HUES48 (cell line): ENCODE results near the gene A2ML1.
"Not testable (repeated sequence)": the region's sequence is repeated elsewhere in the genome, so short reads cannot be mapped to it uniquely, and the experiment has no call there.

Experiments used
- H3K27ac ChIP-seq: one replicate; pipeline ENCODE4 v1.7.0; 2013; ENCODE audit warnings: low read depth, low read length, inconsistent platforms
- H3K27me3 ChIP-seq: 2 replicates; pipeline ENCODE4 v1.6.1; 2013; ENCODE audit warnings: mild to moderate bottlenecking, low read length; ENCODE audit not compliant: control insufficient read depth, insufficient read depth
- H3K36me3 ChIP-seq: 2 replicates; pipeline ENCODE4 v1.6.1; 2013; ENCODE audit warnings: low read length; ENCODE audit not compliant: control insufficient read depth, insufficient read depth
- H3K4me1 ChIP-seq: 2 replicates; pipeline ENCODE4 v1.6.1; 2013; ENCODE audit warnings: mild to moderate bottlenecking, low read length; ENCODE audit not compliant: control insufficient read depth, insufficient read depth
- H3K4me3 ChIP-seq: 2 replicates; pipeline ENCODE4 v1.5.1; 2013; ENCODE audit warnings: mild to moderate bottlenecking, low read depth, low read length
- H3K9ac ChIP-seq: 2 replicates; pipeline ENCODE4 v1.6.1; 2013; ENCODE audit warnings: mild to moderate bottlenecking, low read depth, low read length, moderate library complexity
- H3K9me3 ChIP-seq: 2 replicates; pipeline ENCODE4 v1.6.1; 2013; ENCODE audit warnings: low read length; ENCODE audit not compliant: control insufficient read depth, insufficient read depth

The A2ML1 gene

GRCh38 chr12:8855891-8856290 is 33.5 kb downstream of the A2ML1 start:
- H3K36me3 ChIP-seq, result peaks cover 6% of the 10 kb centered on the region
- H3K9me3 ChIP-seq, result no peaks in the 10 kb centered on the region
- H3K27ac ChIP-seq, result no peak overlapping the region
- no peaks in the 10 kb centered on the region for H3K4me1 ChIP-seq
- no peaks in the 10 kb centered on the region for H3K27me3 ChIP-seq
- H3K9ac ChIP-seq, result no peak overlapping the region
- no peak overlapping the region for H3K4me3 ChIP-seq

- H3K9me3 ChIP-seq, H3K27me3 ChIP-seq, H3K27ac ChIP-seq, H3K36me3 ChIP-seq, H3K9ac ChIP-seq, H3K4me1 ChIP-seq, H3K4me3 ChIP-seq: not testable (repeated sequence)
Measured at GRCh38 chr12:8859448-8859847, 37.0 kb downstream of the A2ML1 start.

DNA sequence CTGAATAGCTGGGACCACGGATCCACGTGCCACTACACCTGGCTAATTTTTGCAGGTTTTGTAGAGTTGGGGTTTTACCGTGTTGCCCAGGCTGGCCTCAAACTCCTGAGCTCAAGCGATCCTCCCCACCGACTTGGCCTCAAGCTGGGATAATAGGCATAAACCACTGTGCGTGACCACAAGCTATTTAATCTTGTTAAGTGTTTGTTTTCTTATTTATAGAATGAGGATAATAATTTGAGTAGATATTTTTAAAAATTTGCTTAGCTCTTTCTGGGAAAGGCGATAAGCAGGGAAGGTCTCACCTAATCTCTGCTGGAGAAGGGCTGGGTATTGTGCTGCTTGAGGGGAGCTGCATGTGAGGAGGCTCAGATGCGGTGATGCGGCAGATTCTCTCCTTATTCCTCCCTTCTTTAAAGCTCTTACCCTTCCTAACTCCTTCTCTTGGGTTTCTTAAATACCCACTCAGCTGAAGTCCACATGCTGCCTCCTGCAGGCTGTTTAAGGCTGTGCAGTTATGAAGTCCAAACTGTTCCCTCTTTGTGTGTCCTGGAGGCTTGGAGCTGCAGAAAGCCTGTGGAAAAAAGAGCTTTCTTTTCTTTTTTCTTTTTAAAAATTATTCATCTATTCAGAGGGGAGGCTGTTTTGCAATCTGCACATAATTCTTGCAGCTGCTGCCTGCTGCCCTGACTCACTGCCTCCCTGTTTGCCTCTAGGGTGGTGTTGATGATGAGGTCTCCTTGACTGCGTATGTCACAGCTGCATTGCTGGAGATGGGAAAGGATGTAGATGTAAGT is 37.9 kb downstream of the A2ML1 start:
- no peaks in the 10 kb centered on the region for H3K4me1 ChIP-seq
- H3K27me3 ChIP-seq, result no peaks in the 10 kb centered on the region
- no peaks in the 10 kb centered on the region for H3K9me3 ChIP-seq
- no peak overlapping the region for H3K27ac ChIP-seq
- H3K9ac ChIP-seq, result no peak overlapping the region
- no peak overlapping the region for H3K4me3 ChIP-seq
- H3K36me3 ChIP-seq, result peaks cover 6% of the 10 kb centered on the region

- Histone ChIP-seq H3K9ac (no peak overlapping the region), H3K27me3 (no peaks in the 10 kb centered on the region), H3K27ac (no peak overlapping the region), H3K4me1 (no peaks in the 10 kb centered on the region), H3K9me3 (no peaks in the 10 kb centered on the region), H3K36me3 (no peaks in the 10 kb centered on the region; the same call in 1 of the 2 replicates), H3K4me3 (no peak overlapping the region)
Measured at GRCh38 chr12:8866429-8866828, 44.0 kb downstream of the A2ML1 start.

- H3K27ac ChIP-seq, result no peak overlapping the region
- no peaks in the 10 kb centered on the region; the same call in 1 of the 2 replicates for H3K36me3 ChIP-seq
- H3K4me1 ChIP-seq, result no peaks in the 10 kb centered on the region
- H3K9me3 ChIP-seq, result no peaks in the 10 kb centered on the region
- no peak overlapping the region for H3K4me3 ChIP-seq
- H3K27me3 ChIP-seq, result no peaks in the 10 kb centered on the region
- no peak overlapping the region for H3K9ac ChIP-seq
Measured at GRCh38 chr12:8867009-8867408, 44.6 kb downstream of the A2ML1 start.

- no peak overlapping the region for H3K27ac ChIP-seq
- H3K9ac ChIP-seq, result no peak overlapping the region
- H3K36me3 ChIP-seq, result no peaks in the 10 kb centered on the region; the same call in 1 of the 2 replicates
- H3K27me3 ChIP-seq, result no peaks in the 10 kb centered on the region
- no peak overlapping the region for H3K4me3 ChIP-seq
- no peaks in the 10 kb centered on the region for H3K9me3 ChIP-seq
- H3K4me1 ChIP-seq, result no peaks in the 10 kb centered on the region
Measured at GRCh38 chr12:8867786-8868185, 45.4 kb downstream of the A2ML1 start.

DNA sequence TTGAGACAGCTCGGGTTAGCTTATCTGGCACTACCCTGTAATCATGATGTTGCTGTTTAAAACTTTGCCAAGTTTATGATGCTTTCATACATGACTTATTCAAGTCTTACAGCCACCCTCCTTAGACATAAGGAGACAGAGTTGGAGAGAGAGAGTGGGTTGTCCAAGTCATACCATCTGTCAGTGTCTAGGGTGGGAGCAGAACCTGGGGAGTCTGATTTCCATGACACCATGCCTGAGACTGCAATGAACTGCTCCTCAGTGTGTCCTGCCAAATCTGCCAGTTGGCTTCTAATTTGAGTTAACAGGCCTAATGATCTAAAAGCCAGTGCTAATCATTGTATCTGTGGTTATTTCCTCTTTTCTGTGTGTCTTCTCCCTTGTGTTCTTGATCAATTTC is 48.2 kb downstream of the A2ML1 start:
- Histone ChIP-seq H3K4me1 (no peaks in the 10 kb centered on the region), H3K4me3 (no peak overlapping the region), H3K36me3 (no peaks in the 10 kb centered on the region; the same call in 1 of the 2 replicates), H3K27me3 (no peaks in the 10 kb centered on the region), H3K9me3 (no peaks in the 10 kb centered on the region), H3K9ac (no peak overlapping the region), H3K27ac (no peak overlapping the region)

- Histone ChIP-seq H3K36me3 (no peaks in the 10 kb centered on the region; the same call in 1 of the 2 replicates), H3K4me1 (no peaks in the 10 kb centered on the region), H3K27ac (no peak overlapping the region), H3K4me3 (no peak overlapping the region), H3K9ac (no peak overlapping the region), H3K9me3 (no peaks in the 10 kb centered on the region), H3K27me3 (no peaks in the 10 kb centered on the region)
Measured at GRCh38 chr12:8871068-8871467, 48.6 kb downstream of the A2ML1 start.

DNA sequence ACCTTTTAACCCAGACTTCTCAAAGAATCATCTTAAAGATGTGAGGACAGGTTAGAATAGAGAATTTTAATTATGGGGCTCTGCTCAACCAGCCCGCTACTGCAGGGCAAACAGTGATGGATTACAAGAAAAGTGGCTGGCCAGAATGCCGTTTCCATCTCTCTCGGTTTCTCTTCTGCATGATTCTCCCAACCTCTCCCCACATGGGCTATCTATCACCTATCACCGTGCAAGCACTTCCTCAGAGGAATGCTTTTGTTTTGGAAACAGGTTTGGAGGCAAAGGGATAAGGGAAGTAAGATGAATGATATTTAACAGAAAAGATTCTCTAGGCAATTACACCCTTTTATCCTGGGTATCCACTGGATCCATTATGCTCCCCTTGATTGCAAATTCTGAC is 54.5 kb downstream of the A2ML1 start:
- no peak overlapping the region for H3K4me3 ChIP-seq
- H3K36me3 ChIP-seq, result no peaks in the 10 kb centered on the region
- H3K9me3 ChIP-seq, result no peaks in the 10 kb centered on the region
- H3K9ac ChIP-seq, result no peak overlapping the region
- peaks cover 12% of the 10 kb centered on the region for H3K4me1 ChIP-seq
- no peak overlapping the region for H3K27ac ChIP-seq
- no peaks in the 10 kb centered on the region for H3K27me3 ChIP-seq

DNA sequence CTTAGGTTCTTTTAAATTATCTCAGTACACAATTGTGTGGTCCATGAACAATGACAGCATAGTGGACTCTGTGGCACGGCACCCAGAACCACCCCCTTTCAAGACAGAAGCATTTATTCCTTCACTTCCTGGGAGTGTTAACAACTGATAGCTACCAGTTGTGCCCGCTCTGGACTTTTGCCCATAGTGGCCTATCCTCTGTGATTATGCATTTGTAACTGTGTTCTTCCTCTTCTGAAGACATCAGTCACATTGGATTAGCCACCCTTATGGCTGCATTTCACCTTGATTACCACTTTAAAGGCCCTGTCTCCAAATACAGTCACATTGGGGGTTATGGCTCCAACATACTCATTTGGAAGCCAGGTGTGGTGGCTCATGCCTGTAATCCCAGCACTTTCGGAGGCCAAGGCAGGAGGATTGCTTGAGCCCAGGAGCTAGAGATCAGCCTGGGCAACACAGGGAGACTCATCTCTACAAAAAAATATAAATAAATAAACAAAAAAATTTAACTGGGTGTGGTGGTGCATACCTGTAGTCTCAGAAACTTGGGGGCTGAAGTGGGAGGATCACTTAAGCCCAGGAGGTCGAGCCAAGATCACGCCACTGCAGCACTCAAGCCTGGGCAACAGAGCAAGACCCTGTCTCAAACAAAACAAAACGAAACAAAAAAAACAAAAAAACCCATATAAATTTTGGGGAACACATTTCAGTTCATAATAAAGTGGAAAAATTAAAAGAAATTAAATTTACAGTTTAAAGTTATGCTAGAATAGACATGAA is 64.3 kb downstream of the A2ML1 start:
- Histone ChIP-seq H3K27me3 (no peaks in the 10 kb centered on the region), H3K9ac (no peak overlapping the region), H3K9me3 (no peaks in the 10 kb centered on the region; the same call in 1 of the 2 replicates), H3K27ac (no peak overlapping the region), H3K4me3 (no peak overlapping the region), H3K36me3 (no peaks in the 10 kb centered on the region), H3K4me1 (peaks cover 7% of the 10 kb centered on the region; the same call in 1 of the 2 replicates)

- H3K4me1 ChIP-seq, result peaks cover 7% of the 10 kb centered on the region; the same call in 1 of the 2 replicates
- H3K27me3 ChIP-seq, result no peaks in the 10 kb centered on the region
- H3K9me3 ChIP-seq, result no peaks in the 10 kb centered on the region; the same call in 1 of the 2 replicates
- no peaks in the 10 kb centered on the region for H3K36me3 ChIP-seq
- H3K9ac ChIP-seq, result no peak overlapping the region
- H3K27ac ChIP-seq, result no peak overlapping the region
- H3K4me3 ChIP-seq, result no peak overlapping the region
Measured at GRCh38 chr12:8887285-8887715, 64.9 kb downstream of the A2ML1 start.
